GM19023 (cell line): Measurements from ENCODE around the gene BLOC1S6.

Experiments used
- ATAC-seq: cut with Tn5 transposase; IDR thresholded peaks from one replicate; pipeline ENCODE4 v1.9.1; 2021; ENCODE audit warnings: mild to moderate bottlenecking, moderate library complexity; ENCODE audit not compliant: unreplicated experiment

BLOC1S6 gene, protein sequence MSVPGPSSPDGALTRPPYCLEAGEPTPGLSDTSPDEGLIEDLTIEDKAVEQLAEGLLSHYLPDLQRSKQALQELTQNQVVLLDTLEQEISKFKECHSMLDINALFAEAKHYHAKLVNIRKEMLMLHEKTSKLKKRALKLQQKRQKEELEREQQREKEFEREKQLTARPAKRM

DNA sequence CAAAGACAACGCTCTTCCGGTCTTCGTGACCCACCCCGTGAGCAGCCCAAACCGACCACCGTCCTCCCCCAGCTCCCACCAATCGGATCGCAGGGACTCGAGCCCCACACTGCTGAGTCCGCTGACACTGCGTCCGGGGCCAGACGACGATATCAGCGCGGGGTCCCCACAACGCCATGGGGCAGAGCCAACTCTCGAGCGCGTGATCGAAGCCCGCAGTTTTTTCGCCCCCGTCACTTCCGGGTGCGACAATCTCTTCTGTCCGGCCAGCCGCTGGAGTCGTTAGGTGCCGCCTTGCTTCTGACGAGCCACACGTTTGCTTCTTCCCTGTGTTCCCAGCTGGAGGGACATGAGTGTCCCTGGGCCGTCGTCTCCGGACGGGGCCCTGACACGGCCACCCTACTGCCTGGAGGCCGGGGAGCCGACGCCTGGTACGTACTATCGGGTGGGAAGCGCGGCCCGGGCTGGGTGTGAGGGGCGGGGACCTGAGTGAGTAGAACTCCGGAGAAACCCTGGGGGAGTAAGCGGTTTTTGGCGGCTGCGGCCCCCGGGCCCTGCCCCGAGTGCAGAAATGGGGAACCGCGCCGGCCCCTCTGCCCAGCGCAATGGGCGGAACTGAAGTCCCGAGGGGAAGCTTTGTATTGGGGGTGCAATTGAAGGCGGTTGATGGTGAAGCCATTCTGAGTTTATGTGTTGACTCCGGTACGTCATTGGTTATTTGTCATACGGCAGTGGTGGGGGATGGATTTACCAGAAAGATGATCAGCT lies at the start of gene BLOC1S6:
BLOC1S6 (plus strand) TSS at position 285 of the 768 bp plus-strand sequence; CDS start at position 350, 65 bp downstream.
- peak; percentile 89 for ATAC-seq

DNA sequence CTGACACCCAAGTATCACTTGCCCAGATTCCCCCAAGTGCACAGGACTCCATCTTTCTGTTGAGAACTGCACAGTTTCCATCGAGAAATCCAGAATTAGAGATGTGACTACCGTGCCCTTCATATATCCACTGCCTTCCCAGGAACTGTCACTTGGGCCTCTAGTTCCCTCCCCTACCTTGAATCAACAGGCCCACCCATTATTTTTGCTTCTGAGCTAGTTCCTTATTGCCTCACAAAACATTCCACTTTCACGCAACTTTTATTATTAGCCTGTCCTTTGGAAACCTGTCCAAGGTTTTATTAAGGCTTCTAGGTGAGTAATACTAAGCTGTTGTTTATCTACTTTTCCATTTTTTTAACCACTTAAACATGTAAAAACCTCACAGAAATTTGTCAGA lies 47.5 kb upstream of the BLOC1S6 start:
- ATAC-seq = no peak

DNA sequence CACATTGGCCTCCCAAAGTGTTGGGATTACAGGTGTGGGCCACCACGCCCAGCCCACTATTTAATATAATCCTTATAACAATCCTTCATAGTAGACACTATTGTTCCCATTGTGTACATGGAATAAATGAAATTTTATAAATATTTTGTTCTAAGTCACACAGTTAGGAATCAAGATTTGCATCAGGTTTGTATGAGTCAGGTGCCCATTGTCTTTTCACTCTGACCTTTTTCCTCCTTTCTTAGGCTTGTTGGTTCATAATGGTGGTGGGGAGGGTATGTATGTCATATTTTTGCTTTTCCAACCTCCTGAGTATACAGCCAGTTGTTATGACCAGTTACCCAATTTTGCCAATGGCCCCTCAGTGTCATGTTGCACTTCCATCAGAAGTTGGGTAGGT lies 46.6 kb upstream of the BLOC1S6 start:
- ATAC-seq = no peak

DNA sequence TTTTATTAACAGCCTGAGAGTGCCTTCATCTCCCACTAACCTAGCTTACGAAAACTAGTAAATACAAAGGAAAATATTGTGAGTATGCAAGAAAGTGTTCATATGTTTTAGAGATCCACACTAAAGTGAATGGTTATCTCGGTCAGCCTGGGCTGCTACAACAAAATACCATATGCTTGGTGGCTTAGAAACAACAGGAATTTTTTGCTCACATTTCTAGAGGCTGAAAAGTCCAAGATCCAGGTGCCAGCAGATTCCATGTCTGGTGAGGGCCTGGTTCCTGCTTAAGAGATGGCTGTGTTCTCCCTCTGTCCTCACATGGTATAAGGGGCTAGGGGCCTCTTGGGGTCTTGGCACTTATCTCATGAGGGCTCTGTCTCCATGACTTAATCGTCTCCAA lies 44.1 kb upstream of the BLOC1S6 start:
- ATAC-seq = no peak

DNA sequence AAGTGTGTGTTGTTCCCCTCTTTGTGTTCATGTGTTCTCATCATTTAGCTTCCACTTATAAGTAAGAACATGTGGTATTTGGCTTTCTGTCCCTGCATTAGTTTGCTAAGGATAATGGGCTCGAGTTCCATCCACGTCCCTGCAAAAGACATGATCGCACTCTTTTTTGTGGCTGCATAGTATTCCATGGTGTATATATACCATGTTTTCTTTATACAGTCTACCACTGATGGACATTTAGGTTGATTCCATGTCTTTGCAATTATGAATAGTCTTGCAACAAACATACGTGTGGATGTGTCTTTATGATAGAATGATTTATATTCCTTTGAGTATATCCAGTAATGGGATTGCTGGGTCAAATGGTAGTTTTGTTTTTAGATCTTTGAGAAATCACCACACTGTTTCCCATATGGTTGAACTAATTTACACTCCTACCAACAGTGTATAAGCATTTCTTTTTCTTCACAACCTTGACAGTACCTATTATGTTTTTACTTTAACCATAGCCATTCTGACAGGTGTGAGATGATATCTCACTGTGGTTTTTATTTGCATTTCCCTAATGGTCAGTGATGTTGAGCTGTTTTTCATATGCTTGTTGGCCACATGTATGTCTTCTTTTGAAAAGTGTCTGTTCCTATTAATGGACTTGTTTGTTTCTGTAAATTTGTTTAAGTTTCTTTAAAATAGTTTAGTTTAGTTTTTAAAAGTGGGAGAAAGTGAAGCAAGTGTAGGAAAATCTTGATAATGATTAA lies 42.7 kb upstream of the BLOC1S6 start:
- ATAC-seq = no peak

DNA sequence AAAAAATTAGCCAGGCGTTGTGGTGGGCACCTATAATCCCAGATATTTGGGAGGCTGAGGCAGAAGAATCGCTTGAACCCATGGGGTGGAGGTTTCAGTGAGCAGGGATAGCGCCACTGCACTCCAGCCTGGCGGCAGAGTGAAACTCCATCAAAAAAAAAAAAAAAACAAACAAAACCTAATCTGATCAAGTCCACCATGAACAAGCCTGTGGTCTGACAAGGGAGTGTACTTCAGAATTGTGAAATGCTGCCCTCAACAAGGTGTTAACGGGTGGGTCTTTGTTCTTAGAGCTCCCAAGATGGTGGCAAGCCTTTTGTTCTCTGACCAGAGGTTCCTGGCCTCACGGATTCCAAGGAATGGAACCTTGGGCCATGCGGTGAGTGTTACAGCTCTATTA lies 40.4 kb upstream of the BLOC1S6 start:
- no peak for ATAC-seq

DNA sequence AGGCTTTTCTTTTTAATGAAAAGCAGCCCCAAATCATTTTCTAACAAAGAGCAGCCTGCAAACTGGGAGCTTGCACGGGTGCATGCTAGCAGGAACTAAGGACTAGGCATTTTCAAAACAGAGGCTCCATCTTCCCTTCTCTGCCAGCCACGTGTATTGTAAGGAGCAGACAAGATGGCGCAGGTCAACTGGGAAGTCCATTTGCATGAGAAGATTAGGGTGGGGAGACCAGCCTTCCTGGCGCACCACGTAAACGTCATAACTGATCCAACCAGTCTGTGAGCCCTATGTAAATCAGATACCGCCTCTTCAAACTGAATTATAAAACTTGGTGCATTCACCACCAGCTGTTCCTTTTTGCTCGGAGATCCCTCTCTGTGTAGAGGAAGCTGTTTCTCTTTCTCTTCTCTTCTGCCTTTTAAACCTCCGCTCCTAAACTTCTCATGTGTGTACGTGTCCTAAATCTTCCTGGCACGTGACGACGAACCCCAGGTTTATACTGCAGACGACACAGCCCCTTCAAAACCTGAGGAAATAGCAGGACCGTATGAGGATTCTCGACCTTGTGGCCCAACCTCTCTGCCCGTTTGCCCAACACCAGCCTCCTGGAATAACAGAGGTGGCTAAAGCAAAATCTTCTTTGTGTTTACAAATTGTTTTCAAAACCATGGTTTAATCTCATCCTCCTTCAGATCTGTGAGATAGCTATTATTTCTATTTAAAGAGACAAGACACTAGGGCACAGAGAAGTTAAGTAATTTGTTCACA lies 38.2 kb upstream of the BLOC1S6 start:
- ATAC-seq = no peak

DNA sequence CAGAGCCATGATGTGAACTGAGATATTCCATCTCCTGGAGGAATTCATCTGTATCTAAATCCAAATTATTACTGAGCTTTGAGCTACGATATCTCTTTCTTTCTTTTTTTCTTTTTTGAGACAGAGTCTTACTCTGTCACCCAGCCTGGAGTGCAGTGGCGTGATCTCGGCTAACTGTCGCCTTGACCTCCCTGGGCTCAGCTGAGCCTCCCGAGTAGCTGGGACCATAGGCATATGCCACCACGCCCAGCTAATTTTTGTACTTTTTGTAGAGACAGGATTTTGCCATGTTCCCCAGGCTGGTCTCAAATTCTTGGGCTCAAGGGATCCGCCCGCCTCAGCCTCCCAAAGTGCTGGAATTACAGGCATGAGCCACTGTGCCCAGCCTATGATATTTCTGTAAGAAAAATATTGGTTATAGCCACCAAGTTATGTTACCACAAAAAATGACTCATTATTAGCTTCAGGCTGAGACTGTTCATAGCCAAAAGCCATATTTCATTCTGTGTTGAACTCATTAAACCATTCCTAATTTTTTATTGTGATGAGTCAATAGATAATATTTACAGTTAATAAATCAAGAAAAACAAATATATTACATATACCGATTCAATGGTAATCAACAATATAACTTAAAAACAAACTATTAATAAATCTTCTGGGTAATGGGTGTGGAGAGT lies 37.5 kb upstream of the BLOC1S6 start:
- no peak for ATAC-seq

DNA sequence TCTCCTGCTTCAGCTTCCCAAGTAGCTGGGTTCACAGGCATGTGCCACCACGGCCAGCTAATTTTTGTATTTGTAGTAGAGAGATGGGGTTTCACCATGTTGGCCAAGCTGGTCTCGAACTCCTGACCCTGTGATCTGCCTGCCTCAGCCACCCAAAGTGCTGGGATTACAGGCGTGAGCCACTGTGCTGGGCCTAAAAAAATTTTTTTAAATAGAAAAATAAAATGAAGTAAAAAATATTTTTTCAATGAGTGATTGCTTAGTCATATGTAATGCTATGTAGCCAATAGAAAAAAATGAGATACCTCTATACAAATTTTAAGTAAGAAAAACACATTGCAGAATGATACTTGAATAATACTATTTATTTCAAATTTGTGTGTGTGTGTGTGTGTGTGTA lies 36.7 kb upstream of the BLOC1S6 start:
- no peak for ATAC-seq

DNA sequence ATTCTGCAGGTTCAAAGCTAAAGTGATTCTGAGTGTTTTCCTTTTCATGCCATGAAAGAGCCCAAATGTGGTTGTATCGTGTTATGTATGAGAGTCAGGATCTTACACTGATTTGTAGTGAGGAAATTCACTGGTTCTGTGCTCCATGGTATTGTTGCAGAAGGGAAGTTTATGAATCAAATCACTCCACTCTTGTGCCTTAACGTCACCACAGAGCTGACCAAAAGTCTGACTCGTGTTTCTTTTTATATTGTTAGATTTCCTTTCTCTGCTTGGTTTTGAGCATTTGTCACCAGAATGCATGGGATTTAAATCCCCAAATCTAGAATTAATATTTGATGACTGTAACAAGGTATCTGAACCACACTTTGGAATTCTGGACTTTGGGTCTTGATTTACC lies 35.5 kb upstream of the BLOC1S6 start:
- no peak for ATAC-seq

DNA sequence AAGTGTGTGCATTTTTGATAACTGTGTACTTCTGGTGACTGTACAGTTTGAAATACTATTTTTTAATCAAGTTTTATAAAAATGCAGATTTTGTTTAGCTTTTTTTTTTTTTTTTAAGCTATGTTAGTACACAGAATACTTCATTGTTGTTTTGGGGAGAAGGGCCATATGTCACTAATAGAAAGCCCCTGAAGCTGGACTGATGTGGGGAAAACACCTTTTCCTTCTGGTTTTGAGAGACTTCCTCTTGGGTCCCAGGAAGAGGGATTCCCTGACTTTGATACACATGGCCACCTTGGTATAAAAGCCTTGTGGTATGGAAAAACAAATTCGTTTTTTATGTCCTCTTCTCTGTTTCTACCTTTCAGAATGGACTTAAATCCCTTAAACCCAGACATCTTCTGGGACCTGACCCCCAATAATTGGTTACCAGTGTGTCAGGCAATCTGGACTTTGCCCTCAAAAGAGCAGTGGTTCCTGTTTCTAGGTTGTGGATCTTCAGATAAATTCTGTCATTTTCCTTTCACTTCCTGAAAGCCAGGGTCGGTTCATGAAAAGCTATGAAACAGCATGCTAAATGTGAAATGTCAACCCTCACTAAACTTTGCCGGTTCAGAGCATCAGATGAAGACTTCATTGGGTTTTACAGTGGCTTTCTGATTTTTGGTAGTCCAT lies 31.1 kb upstream of the BLOC1S6 start:
- peak; percentile 73 for ATAC-seq

DNA sequence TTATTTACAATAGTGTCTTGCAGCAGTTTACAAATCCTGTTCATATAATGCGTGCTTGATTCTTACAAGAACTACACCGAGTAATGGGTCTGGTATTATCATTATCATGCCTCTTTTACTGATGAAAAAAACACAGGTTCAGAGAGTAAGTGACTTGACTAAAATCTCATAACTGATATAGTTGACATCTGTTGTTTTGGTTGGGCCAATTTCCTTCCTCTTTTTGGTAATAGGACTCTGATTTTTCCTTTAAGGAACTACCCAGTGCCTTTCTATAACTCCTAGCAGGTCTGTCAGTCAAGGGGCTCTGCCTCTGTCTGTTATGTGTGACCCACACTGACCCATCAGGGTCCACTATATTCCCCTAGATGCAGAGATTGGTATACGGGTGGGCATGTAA lies 14.6 kb upstream of the BLOC1S6 start:
- ATAC-seq = no peak

DNA sequence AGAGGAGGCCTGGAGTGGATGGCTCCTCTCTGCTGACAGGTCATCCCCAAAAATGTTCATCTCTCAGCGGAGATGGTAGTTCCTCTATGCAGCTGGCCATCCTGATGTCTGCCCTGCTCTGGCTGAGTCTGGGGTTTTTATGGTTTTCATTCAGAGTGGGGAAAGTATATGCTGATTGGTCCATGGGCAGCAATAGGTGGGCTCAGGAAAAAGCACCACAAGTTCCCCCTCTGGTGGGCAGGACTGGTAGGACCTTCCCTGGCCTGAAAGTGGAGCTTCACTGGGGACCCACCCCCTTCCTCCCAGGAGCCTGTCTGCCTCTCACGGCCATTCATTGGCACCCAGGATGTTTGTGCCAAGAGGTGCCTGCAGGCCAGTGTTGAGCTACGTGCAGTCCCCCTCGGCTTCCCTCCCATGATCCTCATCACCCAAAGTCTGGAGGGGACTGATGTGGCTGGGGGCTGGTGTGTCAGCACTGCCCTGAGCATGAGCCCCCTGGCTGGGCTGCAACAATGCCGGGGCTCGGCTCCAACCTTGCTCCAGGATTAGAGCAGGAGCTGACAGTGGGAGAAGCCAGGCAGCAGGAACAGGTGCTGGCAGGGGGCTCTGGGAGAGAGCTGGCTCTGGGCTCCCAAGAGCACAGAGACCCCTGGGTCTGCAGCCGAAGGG lies 13.1 kb upstream of the BLOC1S6 start:
- no peak for ATAC-seq

DNA sequence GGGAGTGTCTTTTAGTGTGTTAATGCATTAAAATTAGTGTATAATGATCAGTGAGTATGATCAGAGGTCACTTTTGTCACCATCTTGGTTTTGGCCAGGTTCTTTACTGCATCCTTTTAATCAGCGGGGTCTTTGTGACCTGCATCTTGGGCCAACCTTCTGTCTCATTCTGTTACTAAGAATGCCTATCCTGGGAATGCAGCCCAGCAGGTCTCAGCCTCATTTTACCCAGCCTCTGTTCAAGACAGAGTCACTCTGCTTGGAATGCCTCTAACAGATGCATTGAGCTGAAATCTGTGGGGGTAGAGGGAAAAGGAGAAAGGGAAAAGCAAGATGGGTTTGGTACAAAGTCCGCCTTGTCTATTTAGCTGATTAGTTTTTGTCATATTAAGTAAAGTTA lies 5.3 kb upstream of the BLOC1S6 start:
- ATAC-seq = no peak

DNA sequence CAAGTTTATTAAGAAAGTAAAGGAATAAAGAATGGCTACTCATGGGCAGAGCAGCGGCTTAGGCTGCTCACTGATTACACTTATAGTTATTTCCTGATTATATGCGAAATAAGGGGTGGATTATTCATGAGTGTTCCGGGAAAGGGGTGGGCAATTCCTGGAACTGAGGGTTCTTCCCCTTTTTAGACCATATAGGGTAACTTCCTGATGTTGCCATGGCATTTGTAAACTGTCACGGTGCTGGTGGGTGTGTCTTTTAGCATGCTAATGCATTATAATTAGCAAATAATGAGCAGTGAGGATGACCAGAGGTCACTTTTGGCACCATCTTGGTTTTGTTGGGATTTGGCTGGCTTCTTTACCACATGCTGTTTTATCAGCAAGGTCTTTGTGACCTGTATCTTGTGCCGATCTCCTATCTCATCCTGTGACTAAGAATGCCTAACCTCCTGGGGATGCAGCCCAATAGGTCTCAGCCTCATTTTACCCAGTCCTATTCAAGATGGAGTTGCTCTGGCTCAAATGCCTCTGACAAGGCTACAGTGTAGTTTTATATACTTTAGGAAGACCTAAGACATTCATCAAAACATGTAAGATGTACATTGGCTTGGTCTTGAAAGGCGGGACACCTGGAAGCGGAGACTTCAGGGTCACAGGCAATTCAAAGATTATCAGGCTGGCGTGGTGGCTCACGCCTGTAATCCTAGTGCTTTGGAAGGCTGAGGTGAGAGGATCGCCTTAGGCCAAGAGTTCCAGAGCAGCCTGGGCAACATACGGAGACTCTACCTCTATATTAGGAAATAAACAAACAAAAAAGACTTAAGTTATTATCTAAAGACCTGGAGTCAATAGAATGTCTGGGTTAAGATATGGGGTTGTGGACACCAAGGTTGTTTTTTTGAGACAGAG lies 3.2 kb upstream of the BLOC1S6 start:
- no peak for ATAC-seq

DNA sequence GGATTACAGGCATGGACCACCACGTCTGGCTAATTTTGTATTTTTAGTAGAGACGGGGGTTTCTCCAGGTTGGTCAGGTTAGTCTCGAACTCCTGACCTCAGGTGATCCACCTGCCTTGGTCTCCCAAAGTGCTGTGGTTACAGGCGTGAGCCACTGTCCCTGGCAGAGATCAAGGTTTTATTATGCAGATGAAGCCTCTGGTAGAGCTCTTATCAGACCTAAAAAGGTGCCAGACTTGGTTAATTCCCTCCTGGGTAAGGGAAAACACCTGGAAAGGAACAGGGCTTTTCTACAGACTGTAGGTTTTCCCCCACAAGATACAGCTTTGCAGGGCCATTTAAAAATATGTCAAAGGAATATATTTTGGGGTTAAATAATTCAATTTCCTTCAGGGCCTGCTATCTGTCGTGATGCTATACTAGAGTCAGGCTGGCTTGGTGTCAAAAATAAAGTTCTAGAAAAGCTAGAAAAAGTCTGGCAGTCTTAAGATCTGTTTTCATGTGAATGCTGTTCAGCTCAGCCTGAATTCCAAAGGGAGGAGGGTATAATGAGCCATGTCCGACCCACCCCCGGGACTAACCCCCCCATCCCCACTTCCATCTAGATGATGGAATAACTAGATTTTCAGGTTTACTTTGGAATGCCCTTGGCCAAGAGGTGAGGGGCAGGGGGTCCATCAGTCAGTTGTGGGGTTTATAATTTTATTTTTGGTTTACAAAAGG lies 1.9 kb upstream of the BLOC1S6 start:
- ATAC-seq = no peak

DNA sequence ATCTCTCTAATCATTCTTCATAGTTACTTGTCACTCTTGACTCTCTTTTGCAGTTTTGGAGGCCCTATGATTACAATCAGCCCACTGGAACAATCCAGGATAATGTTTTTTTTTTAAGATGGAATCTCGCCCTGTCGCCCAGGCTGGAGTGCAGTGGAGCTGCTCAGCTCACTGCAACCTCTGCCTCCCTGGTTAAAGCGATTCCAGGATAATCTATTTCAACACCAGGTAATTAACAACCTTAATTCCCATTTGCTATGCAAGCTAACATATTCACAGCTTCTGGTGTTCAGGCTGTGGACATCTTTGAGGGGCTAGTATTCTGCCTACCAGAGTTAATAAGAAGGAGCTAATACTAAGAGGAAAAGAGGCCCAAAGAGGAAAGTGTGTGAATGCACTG lies 1.1 kb upstream of the BLOC1S6 start:
- ATAC-seq = no peak

DNA sequence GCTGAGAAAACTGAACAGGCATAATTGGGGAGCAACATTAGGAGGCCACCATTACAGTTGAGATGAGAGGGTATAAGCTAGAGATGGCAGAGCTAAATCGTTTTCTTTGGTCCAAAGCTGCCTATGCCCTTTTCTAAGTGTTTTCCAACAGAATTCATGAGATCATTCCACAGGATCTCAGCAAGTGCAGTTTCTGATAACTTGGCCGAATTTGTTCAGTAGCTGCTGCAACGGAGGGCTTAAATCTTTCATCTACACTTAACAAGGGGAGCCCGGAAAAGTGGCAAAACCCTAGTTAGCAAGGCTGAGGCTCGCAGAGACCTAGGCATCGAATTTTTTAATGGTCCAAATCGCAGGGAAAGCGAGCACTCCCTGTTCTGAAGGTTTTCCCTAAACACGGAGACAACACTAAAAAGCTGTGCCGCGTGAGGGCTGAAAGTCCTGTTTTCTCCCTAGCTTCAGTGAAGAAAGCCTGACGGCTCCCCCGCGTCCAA lies 531 bp upstream of the BLOC1S6 start:
- ATAC-seq = peak; percentile 4
